ENCODE results near the gene CCDC152.

GRCh38 chr5:42842921-42843641 is 86.5 kb downstream of the CCDC152 start:
- TF ChIP-seq, protein P1, sequence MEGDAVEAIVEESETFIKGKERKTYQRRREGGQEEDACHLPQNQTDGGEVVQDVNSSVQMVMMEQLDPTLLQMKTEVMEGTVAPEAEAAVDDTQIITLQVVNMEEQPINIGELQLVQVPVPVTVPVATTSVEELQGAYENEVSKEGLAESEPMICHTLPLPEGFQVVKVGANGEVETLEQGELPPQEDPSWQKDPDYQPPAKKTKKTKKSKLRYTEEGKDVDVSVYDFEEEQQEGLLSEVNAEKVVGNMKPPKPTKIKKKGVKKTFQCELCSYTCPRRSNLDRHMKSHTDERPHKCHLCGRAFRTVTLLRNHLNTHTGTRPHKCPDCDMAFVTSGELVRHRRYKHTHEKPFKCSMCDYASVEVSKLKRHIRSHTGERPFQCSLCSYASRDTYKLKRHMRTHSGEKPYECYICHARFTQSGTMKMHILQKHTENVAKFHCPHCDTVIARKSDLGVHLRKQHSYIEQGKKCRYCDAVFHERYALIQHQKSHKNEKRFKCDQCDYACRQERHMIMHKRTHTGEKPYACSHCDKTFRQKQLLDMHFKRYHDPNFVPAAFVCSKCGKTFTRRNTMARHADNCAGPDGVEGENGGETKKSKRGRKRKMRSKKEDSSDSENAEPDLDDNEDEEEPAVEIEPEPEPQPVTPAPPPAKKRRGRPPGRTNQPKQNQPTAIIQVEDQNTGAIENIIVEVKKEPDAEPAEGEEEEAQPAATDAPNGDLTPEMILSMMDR (conservative IDR thresholded peaks at IDR 0.05 in 1 of 2, IDR thresholded peaks at IDR 0.05 in 1 of 2; ENCODE audit: extremely low read depth in 1 of 2, insufficient read depth in 1 of 2, low read depth in 1 of 2, low read length in 2 of 2), result no peak
- TF ChIP-seq EZH2 (IDR thresholded peaks at IDR 0.05; ENCODE audit: borderline replicate concordance, low read length), result no peak
